ENCODE data around the gene CUEDC1. TPM values are rescaled to one million over a fixed set of nuclear protein-coding genes. Genes with fewer than 3 reads are reported as not detected.

Gene CUEDC1
- total RNA-seq, 3 donors from 2014 or later = 0.41 to 0.63 (median 0.58) TPM

- Mint-ChIP-seq H3K36me3 (ENCODE audit: insufficient read depth) (no peaks in the 10 kb centered on the region), H3K4me1 (ENCODE audit: low read depth) (peaks cover 17% of the 10 kb centered on the region), H3K4me3 (no peak overlapping the region), H3K27me3 (ENCODE audit: low read depth) (peaks cover 4% of the 10 kb centered on the region), H3K9me3 (no peaks in the 10 kb centered on the region)
- DNase-seq (no peak), ATAC-seq (no peak)
These were observed 55.8 kb downstream of the CUEDC1 start for GRCh38 chr17:57899391-57899790.

- Mint-ChIP-seq H3K9me3 (no peaks in the 10 kb centered on the region), H3K27me3 (ENCODE audit: low read depth) (peaks cover 3% of the 10 kb centered on the region), H3K4me3 (no peak overlapping the region), H3K36me3 (ENCODE audit: insufficient read depth) (no peaks in the 10 kb centered on the region), H3K4me1 (ENCODE audit: low read depth) (peaks cover 17% of the 10 kb centered on the region)
- DNase-seq (no peak), ATAC-seq (no peak)
These were observed 56.5 kb downstream of the CUEDC1 start for GRCh38 chr17:57898487-57899311.

- Mint-ChIP-seq H3K9me3 (no peaks in the 10 kb centered on the region), H3K36me3 (ENCODE audit: insufficient read depth) (no peaks in the 10 kb centered on the region), H3K27me3 (ENCODE audit: low read depth) (peaks cover 2% of the 10 kb centered on the region), H3K4me3 (no peak overlapping the region), H3K4me1 (ENCODE audit: low read depth) (peaks cover 5% of the 10 kb centered on the region)
- ATAC-seq = no peak
- DNase-seq = no peak
These were observed 59.7 kb downstream of the CUEDC1 start for GRCh38 chr17:57895382-57896060.

- DNase-seq (no peak), ATAC-seq (no peak)
- H3K9me3 Mint-ChIP-seq = no peaks in the 10 kb centered on the region
- H3K4me3 Mint-ChIP-seq = no peak overlapping the region
- H3K4me1 Mint-ChIP-seq (ENCODE audit: low read depth) = peaks cover 4% of the 10 kb centered on the region
- no peaks in the 10 kb centered on the region for H3K36me3 Mint-ChIP-seq (ENCODE audit: insufficient read depth)
- peaks cover 2% of the 10 kb centered on the region for H3K27me3 Mint-ChIP-seq (ENCODE audit: low read depth)
These were observed 60.4 kb downstream of the CUEDC1 start for GRCh38 chr17:57894848-57895247.

GRCh38 chr17:57892820-57893595, 62.2 kb downstream of the CUEDC1 start:
- no peaks in the 10 kb centered on the region for H3K9me3 Mint-ChIP-seq
- no peaks in the 10 kb centered on the region for H3K4me1 Mint-ChIP-seq (ENCODE audit: low read depth)
- H3K27me3 Mint-ChIP-seq (ENCODE audit: low read depth) = peaks cover 2% of the 10 kb centered on the region
- H3K4me3 Mint-ChIP-seq = no peak overlapping the region
- no peak for DNase-seq
- peak in 1 of 2 donors; percentile 8 for ATAC-seq
- no peaks in the 10 kb centered on the region for H3K36me3 Mint-ChIP-seq (ENCODE audit: insufficient read depth)

- Mint-ChIP-seq H3K4me1 (ENCODE audit: low read depth) (no peaks in the 10 kb centered on the region), H3K9me3 (no peaks in the 10 kb centered on the region), H3K36me3 (ENCODE audit: insufficient read depth) (no peaks in the 10 kb centered on the region), H3K27me3 (ENCODE audit: low read depth) (peaks cover 2% of the 10 kb centered on the region), H3K4me3 (no peak overlapping the region)
- peak; percentile 76 for DNase-seq
- peak; percentile 87 to 92 for ATAC-seq
These were observed 62.9 kb downstream of the CUEDC1 start for GRCh38 chr17:57892146-57892819.

GRCh38 chr17:57890857-57891232, 64.4 kb downstream of the CUEDC1 start:
- ATAC-seq = no peak
- Mint-ChIP-seq H3K4me3 (no peak overlapping the region), H3K9me3 (no peaks in the 10 kb centered on the region), H3K27me3 (ENCODE audit: low read depth) (peaks cover 5% of the 10 kb centered on the region), H3K4me1 (ENCODE audit: low read depth) (no peaks in the 10 kb centered on the region), H3K36me3 (ENCODE audit: insufficient read depth) (no peaks in the 10 kb centered on the region)
- DNase-seq = no peak

GRCh38 chr17:57889892-57890856, 65.0 kb downstream of the CUEDC1 start:
- H3K27me3 Mint-ChIP-seq (ENCODE audit: low read depth) = peaks cover 4% of the 10 kb centered on the region
- DNase-seq = no peak
- H3K36me3 Mint-ChIP-seq (ENCODE audit: insufficient read depth) = no peaks in the 10 kb centered on the region
- no peaks in the 10 kb centered on the region for H3K9me3 Mint-ChIP-seq
- H3K4me3 Mint-ChIP-seq = no peak overlapping the region
- H3K4me1 Mint-ChIP-seq (ENCODE audit: low read depth) = no peaks in the 10 kb centered on the region
- ATAC-seq = no peak

- H3K9me3 Mint-ChIP-seq = no peaks in the 10 kb centered on the region
- H3K27me3 Mint-ChIP-seq (ENCODE audit: low read depth) = peaks cover 3% of the 10 kb centered on the region
- no peaks in the 10 kb centered on the region for H3K36me3 Mint-ChIP-seq (ENCODE audit: insufficient read depth)
- H3K4me3 Mint-ChIP-seq = no peak overlapping the region
- ATAC-seq (no peak), DNase-seq (no peak)
- H3K4me1 Mint-ChIP-seq (ENCODE audit: low read depth) = no peaks in the 10 kb centered on the region
These were observed 66.0 kb downstream of the CUEDC1 start for GRCh38 chr17:57889252-57889651.

- DNase-seq (no peak), ATAC-seq (no peak)
- Mint-ChIP-seq H3K27me3 (ENCODE audit: low read depth) (peaks cover 3% of the 10 kb centered on the region), H3K4me1 (ENCODE audit: low read depth) (no peaks in the 10 kb centered on the region), H3K36me3 (ENCODE audit: insufficient read depth) (no peaks in the 10 kb centered on the region), H3K4me3 (no peak overlapping the region), H3K9me3 (no peaks in the 10 kb centered on the region)
These were observed 66.6 kb downstream of the CUEDC1 start for GRCh38 chr17:57888311-57889216.

GRCh38 chr17:57887161-57887560, 68.1 kb downstream of the CUEDC1 start:
- ATAC-seq (no peak), DNase-seq (no peak)
- Mint-ChIP-seq H3K9me3 (no peaks in the 10 kb centered on the region), H3K4me1 (ENCODE audit: low read depth) (no peaks in the 10 kb centered on the region), H3K27me3 (ENCODE audit: low read depth) (peaks cover 4% of the 10 kb centered on the region), H3K4me3 (no peak overlapping the region), H3K36me3 (ENCODE audit: insufficient read depth) (no peaks in the 10 kb centered on the region)

- H3K9me3 Mint-ChIP-seq = no peaks in the 10 kb centered on the region
- H3K27me3 Mint-ChIP-seq (ENCODE audit: low read depth) = peaks cover 4% of the 10 kb centered on the region
- H3K36me3 Mint-ChIP-seq (ENCODE audit: insufficient read depth) = no peaks in the 10 kb centered on the region
- DNase-seq (no peak), ATAC-seq (no peak)
- H3K4me3 Mint-ChIP-seq = no peak overlapping the region
- no peaks in the 10 kb centered on the region for H3K4me1 Mint-ChIP-seq (ENCODE audit: low read depth)
These were observed 69.2 kb downstream of the CUEDC1 start for GRCh38 chr17:57886020-57886419.
